GM21717 (cell line): Measurements from ENCODE around the gene ZNF722.
"Not testable (repeated sequence)": the region's sequence is repeated elsewhere in the genome, so short reads cannot be mapped to it uniquely, and the experiment has no call there.

Source experiments
- ATAC-seq: cut with Tn5 transposase; IDR thresholded peaks from one replicate; pipeline ENCODE4 v1.9.1; 2021; ENCODE audit warnings: mild to moderate bottlenecking, moderate library complexity; ENCODE audit not compliant: unreplicated experiment

The ZNF722 gene

DNA sequence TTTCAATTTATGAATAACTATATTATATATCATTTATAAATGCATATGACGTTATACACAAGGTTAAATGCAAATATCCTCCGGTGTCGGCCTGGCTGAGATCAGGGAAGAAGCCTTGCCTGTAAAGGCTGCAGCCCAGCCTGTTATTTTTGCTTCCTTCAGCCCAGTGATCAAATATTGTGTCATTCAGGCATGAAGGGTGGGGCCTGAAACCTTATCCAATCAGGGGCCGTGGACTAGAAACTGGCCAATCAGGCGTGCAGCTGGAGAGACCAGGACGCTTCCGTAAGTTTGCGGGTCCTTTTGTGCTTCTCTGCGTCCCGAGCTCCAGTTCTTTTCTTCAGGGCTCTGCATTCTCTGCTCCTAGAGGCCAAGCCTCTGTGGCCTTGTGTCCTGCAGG lies at the start of gene ZNF722:
Gene ZNF722 (plus strand): TSS at position 301 of the 400 bp plus-strand sequence. CDS start 113 bp downstream, outside the sequence.
- no peak for ATAC-seq

DNA sequence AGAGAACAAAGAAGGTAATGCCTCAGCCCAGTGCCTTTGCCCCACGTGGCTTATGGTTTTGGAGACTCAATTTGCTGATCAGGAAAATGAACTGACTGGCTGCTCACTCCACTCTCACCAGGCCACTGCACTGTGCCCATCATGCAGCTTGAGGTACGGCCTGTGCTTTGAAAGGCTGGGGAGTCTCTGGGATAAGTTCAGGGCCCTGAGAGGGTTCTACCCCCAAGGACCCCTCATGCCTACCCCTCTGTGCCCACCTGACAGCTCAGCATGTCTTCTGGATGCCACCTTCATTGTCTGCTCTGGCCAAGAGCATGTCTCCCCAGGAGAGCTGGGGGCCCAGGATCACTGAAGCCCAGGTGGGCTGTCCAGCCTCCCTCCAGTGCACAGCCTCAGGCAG lies 45.5 kb upstream of the ZNF722 start:
- no peak for ATAC-seq

DNA sequence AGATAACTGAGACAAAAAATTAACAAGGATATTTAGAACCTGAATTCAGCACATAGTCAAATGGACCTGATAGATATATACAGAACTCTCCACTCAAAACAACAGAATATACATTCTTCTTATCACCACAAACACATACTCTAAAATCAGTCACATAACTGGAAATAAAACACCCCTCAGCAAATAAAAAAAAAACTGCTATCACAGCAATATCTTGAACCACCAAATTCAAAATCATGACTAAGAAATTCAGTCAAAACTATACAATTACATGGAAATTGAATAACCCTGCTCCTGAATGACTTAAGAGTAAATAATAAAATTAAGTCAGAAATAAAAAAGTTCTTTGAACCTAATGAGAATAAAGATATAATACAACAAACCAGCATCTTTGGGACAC lies 30.0 kb upstream of the ZNF722 start:
- no peak for ATAC-seq

- ATAC-seq = not testable (repeated sequence)
Observed at GRCh38 chr7:64015496-64015895, 16.8 kb downstream of the ZNF722 start.

GRCh38 chr7:64035388-64035787 lies 36.7 kb downstream of the ZNF722 start:
- no peak for ATAC-seq

DNA sequence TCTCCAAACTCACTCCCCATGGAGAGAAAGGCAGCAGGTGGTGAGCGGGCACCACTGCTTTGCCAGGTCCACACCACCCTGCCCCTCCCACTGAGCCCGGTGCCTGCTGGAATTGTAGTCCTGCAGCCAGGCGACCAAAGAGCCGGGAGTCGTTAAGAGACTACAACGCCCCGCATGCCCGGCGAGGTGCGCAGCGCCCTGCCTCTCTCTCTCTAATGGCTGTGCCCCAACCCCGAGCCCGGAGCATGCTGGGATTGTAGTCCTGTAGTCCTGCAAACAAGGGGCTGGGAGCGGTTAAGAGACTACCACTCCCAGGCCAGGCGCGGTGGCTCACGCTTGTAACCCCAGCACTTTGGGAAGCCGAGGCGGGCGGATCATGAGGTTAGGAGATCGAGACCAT lies 38.4 kb downstream of the ZNF722 start:
- no peak for ATAC-seq

DNA sequence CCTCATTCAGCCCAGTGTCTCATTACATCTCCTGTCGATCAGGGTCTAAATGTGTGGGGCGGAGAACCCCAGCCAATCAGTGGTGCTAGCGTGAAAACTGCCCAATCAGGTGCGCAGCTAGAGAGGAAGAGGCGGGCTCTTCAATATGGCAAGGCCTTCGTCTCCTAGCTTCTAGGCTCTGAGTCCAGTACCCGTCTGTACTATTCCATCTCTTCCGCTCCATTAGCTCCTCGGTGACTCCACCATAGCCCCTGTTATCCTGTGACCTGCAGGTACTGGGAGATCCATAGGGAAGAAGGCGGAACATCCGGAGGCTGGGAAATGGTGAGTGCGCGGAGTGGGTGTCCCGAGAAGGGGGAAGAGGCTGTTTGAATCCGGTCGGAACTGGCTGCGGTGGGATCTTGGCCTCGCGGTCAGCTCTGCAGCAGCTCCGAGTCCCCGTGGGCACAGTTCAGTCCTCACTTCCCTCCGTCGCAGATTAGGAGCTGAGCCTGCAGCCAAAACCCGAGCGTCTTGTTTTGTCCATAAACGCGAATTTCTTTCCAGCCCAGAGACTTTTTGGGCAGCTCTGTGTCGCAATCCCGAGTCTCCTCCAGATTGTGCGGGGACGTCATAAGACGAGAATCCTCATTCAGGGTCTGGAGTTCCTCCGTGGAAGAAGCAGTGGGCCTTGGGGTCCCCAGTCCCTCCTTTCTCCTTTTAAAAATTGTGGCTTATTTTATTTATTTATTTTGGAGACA lies 46.8 kb downstream of the ZNF722 start, which contains the start of gene ZNF727:
Gene ZNF727 (plus strand): TSS at position 134 of the 740 bp plus-strand sequence. CDS start 188 bp downstream, at position 322.
- no peak for ATAC-seq

GRCh38 chr7:64046041-64046389 lies 47.4 kb downstream of the ZNF722 start:
- ATAC-seq = no peak
